CD4-positive, alpha-beta T cell (primary cell): ENCODE measurements around the gene TRAK1. TPM values are rescaled to one million over a fixed set of nuclear protein-coding genes. Genes with fewer than 3 reads are reported as not detected.
A peak's percentile ranks its signal among the peaks of the same experiment; 100 is the strongest.

Source experiments
- ATAC-seq: fragments of 200-7000 bp; cut with Tn5 transposase; one replicate; pipeline ENCODE4 v1.10.0; 2022; ENCODE audit warnings: mild to moderate bottlenecking; ENCODE audit not compliant: poor library complexity
- CTCF ChIA-PET: fragments of 350-600 bp; sonication (Branson Sonifier 250); formaldehyde crosslinking; loops from one replicate; lab custom pipeline; 2021; ENCODE audit warnings: antibody characterized with exemption, inconsistent platforms; lab: Charles Lee
- POLR2A ChIA-PET: fragments of 350-600 bp; sonication (Branson Sonifier 250); formaldehyde crosslinking; loops from one replicate; lab custom pipeline; 2021; ENCODE audit warnings: antibody characterized with exemption, inconsistent platforms; lab: Charles Lee
- DNase-seq, 14 experiments: peaks; one replicate each; pipeline ENCODE4 v3.0.0-alpha.2; 2013 to 2020; ENCODE audit warnings: mixed read lengths in 2 of 14
- H3K27ac ChIP-seq, 2 donors: one replicate each; pipeline versions ENCODE4 v1.5.1 to v1.7.0; 2013; ENCODE audit warnings: low read length in 2 of 2, low read depth in 1 of 2, mild to moderate bottlenecking in 1 of 2
- H3K27me3 ChIP-seq, 2 experiments: 1 replicate in 1 of 2; 2 replicates in 1 of 2; pipeline versions ENCODE4 v1.6.1 to v1.7.0; 2013; ENCODE audit warnings: low read length in 2 of 2, control low read depth in 1 of 2, mild to moderate bottlenecking in 1 of 2, moderate library complexity in 1 of 2; ENCODE audit not compliant: insufficient read depth in 2 of 2, control insufficient read depth in 1 of 2
- H3K36me3 ChIP-seq: one replicate; pipeline ENCODE4 v1.6.1; 2013; ENCODE audit warnings: low read length, control low read depth; ENCODE audit not compliant: insufficient read depth
- H3K4me1 ChIP-seq: one replicate; pipeline ENCODE4 v1.6.1; 2013; ENCODE audit warnings: low read length, control low read depth; ENCODE audit not compliant: insufficient read depth
- H3K4me3 ChIP-seq: one replicate; pipeline ENCODE4 v1.5.1; 2013; ENCODE audit warnings: mild to moderate bottlenecking, low read length, moderate library complexity
- H3K9me3 ChIP-seq, 2 experiments: 1 replicate in 1 of 2; 2 replicates in 1 of 2; pipeline versions ENCODE4 v1.6.1 to v1.7.0; 2013; ENCODE audit warnings: low read length in 2 of 2, mild to moderate bottlenecking in 2 of 2, control low read depth in 1 of 2, moderate library complexity in 1 of 2; ENCODE audit not compliant: control insufficient read depth in 1 of 2, insufficient read depth in 1 of 2
- H3K27ac Mint-ChIP-seq: one replicate; pipeline ENCODE4 v1.8.0; 2020; ENCODE audit warnings: mixed read lengths
- H3K27me3 Mint-ChIP-seq: one replicate; pipeline ENCODE4 v1.8.0; 2021; ENCODE audit warnings: mixed read lengths
- H3K36me3 Mint-ChIP-seq: one replicate; pipeline ENCODE4 v1.8.0; 2021; ENCODE audit warnings: low read depth, mixed read lengths
- H3K4me1 Mint-ChIP-seq: one replicate; pipeline ENCODE4 v1.8.0; 2021; ENCODE audit warnings: low read depth, mixed read lengths
- H3K4me3 Mint-ChIP-seq: one replicate; pipeline ENCODE4 v1.8.0; 2020; ENCODE audit warnings: mild to moderate bottlenecking, mixed read lengths
- H3K9me3 Mint-ChIP-seq: one replicate; pipeline ENCODE4 v1.8.0; 2020; ENCODE audit warnings: mixed read lengths
- CTCF ChIP-seq: fragments of 200-600 bp; IDR thresholded peaks from one replicate; pipeline ENCODE4 v1.8.0; 2022; ENCODE audit warnings: antibody characterized with exemption, mild to moderate bottlenecking
- intact Hi-C, 2 experiments: fragments of 100-400 bp; cut with DNase I in 1 of 2; cut with micrococcal nuclease in 1 of 2; formaldehyde crosslinking; loops; one replicate each; pipeline versions ENCODE4 v1.15.1 to v1.9.0; 2023 to 2025; cut with DNase I, micrococcal nuclease
- total RNA-seq, 174 experiments: library from RNA in 2 of 174; stranded (reverse) in 2 of 174; gene quantifications; one replicate each; pipeline ENCODE4 v1.2.3 and lab custom pipeline; 2021 to 2026

TRAK1 gene
- total RNA-seq, 2 experiments from 2014 or later: 16.0 to 16.7 TPM

GRCh38 chr3:42080453-42080872 lies 10.7 kb upstream of the TRAK1 start:
- peaks cover 5% of the 10 kb centered on the region for H3K9me3 Mint-ChIP-seq
- H3K4me1 Mint-ChIP-seq: peaks cover 43% of the 10 kb centered on the region
- no peaks in the 10 kb centered on the region for H3K36me3 Mint-ChIP-seq
- peaks cover 0 to 9% of the 10 kb centered on the region in 2 experiments for H3K9me3 ChIP-seq
- ATAC-seq (peak; percentile 61), DNase-seq (peak in 5 of 14 experiments; percentile 16 to 64 (median 52))
- H3K27ac Mint-ChIP-seq: peak overlapping the region; percentile 54
- ChIA-PET POLR2A (no interaction called here), CTCF (interaction anchor here (1.2 to 2.4 kb wide), 2 partner anchors 9 to 19 kb away, joined by 3 to 8 read pairs; no protein-coding TSS in a partner anchor)
- intact Hi-C loops: no loop called here
- TF ChIP-seq CTCF: no peak
- H3K27ac ChIP-seq: peak overlapping the region in 1 of 2 donors; percentile 75
- no peak overlapping the region for H3K4me3 Mint-ChIP-seq
- H3K27me3 ChIP-seq: no peaks in the 10 kb centered on the region
- no peaks in the 10 kb centered on the region for H3K27me3 Mint-ChIP-seq
- peaks cover 28% of the 10 kb centered on the region for H3K4me1 ChIP-seq
- no peaks in the 10 kb centered on the region for H3K36me3 ChIP-seq
- no peak overlapping the region for H3K4me3 ChIP-seq

GRCh38 chr3:42081838-42082473 lies 9.2 kb upstream of the TRAK1 start:
- DNase-seq: peak in 1 of 14 experiments; percentile 24
- Mint-ChIP-seq H3K4me1 (peaks cover 50% of the 10 kb centered on the region), H3K4me3 (peak overlapping the region; percentile 75), H3K36me3 (peaks cover under 1% of the 10 kb centered on the region), H3K27ac (peak overlapping the region; percentile 54), H3K9me3 (peaks cover 2% of the 10 kb centered on the region), H3K27me3 (no peaks in the 10 kb centered on the region)
- Histone ChIP-seq H3K27me3 (no peaks in the 10 kb centered on the region), H3K4me1 (peaks cover 33% of the 10 kb centered on the region), H3K9me3 (no peaks in the 10 kb centered on the region), H3K4me3 (peak overlapping the region; percentile 34), H3K36me3 (peaks cover under 1% of the 10 kb centered on the region), H3K27ac (peak overlapping the region; percentile 30 to 75)
- ATAC-seq: no peak
- ChIA-PET CTCF (interaction anchor here (1.1 to 2.4 kb wide), 2 partner anchors 18 to 69 kb away, joined by 3 to 8 read pairs; no protein-coding TSS in a partner anchor), POLR2A (interaction anchor here (1.1 to 1.3 kb wide), 2 partner anchors 10 to 67 kb away, joined by 3 to 5 read pairs; no protein-coding TSS in a partner anchor)
- no peak for TF ChIP-seq CTCF
- intact Hi-C loops: no loop called here

GRCh38 chr3:42084586-42084985 lies 6.6 kb upstream of the TRAK1 start:
- H3K27me3 ChIP-seq: no peaks in the 10 kb centered on the region
- Mint-ChIP-seq H3K4me1 (peaks cover 45% of the 10 kb centered on the region), H3K27me3 (no peaks in the 10 kb centered on the region), H3K9me3 (no peaks in the 10 kb centered on the region), H3K36me3 (peaks cover 25% of the 10 kb centered on the region), H3K4me3 (no peak overlapping the region), H3K27ac (no peak overlapping the region)
- no peak for TF ChIP-seq CTCF
- intact Hi-C loops: no loop called here
- ChIA-PET POLR2A (interaction anchor here (0.9 kb wide), 1 partner anchor 70 kb away, joined by 3 read pairs; no protein-coding TSS in a partner anchor), CTCF (no interaction called here)
- no peak overlapping the region for H3K4me3 ChIP-seq
- no peaks in the 10 kb centered on the region for H3K9me3 ChIP-seq
- ATAC-seq: no peak
- peaks cover 20% of the 10 kb centered on the region for H3K36me3 ChIP-seq
- no peak for DNase-seq
- peaks cover 27% of the 10 kb centered on the region for H3K4me1 ChIP-seq
- H3K27ac ChIP-seq: no peak overlapping the region
